Astrocyte (in vitro differentiated cells and primary cell): ENCODE data around the gene ATF6B. TPM values are rescaled to one million over a fixed set of nuclear protein-coding genes. Genes with fewer than 3 reads are reported as not detected.

Experiments used
- DNase-seq: peaks from one replicate; pipeline ENCODE4 v3.0.0-alpha.2; 2010; ENCODE audit warnings: low read depth
- FAIRE-seq: peaks from 2 replicates; lab custom pipeline; 2011; peaks lifted over from hg19 to GRCh38; lab: Jason Lieb, UNC
- H2AFZ ChIP-seq: 2 replicates; pipeline ENCODE4 v1.6.0; 2012; ENCODE audit warnings: low read depth, low read length, inconsistent platforms
- H3K27ac ChIP-seq: 2 replicates; pipeline ENCODE4 v1.5.1; 2011; ENCODE audit warnings: low read depth, low read length, inconsistent platforms
- H3K27me3 ChIP-seq: 2 replicates; pipeline ENCODE4 v1.6.0; 2011; ENCODE audit warnings: low read length, inconsistent platforms; ENCODE audit not compliant: insufficient read depth
- H3K36me3 ChIP-seq: 2 replicates; pipeline ENCODE4 v1.5.1; 2011; ENCODE audit warnings: low read length, inconsistent platforms; ENCODE audit not compliant: insufficient read depth
- H3K4me1 ChIP-seq: 2 replicates; pipeline ENCODE4 v1.5.1; 2011; ENCODE audit warnings: low read length, inconsistent platforms; ENCODE audit not compliant: insufficient read depth
- H3K4me2 ChIP-seq: 2 replicates; pipeline ENCODE4 v1.6.0; 2012; ENCODE audit warnings: low read length, inconsistent platforms
- H3K4me3 ChIP-seq: 2 replicates; pipeline ENCODE4 v1.5.1; 2011; ENCODE audit warnings: low read depth, mild to moderate bottlenecking, low read length, inconsistent platforms; ENCODE audit not compliant: insufficient read depth
- H3K79me2 ChIP-seq: 2 replicates; pipeline ENCODE4 v1.6.0; 2012; ENCODE audit warnings: mild to moderate bottlenecking, low read length, inconsistent platforms; ENCODE audit not compliant: insufficient read depth
- H3K9ac ChIP-seq: 2 replicates; pipeline ENCODE4 v1.6.0; 2012; ENCODE audit warnings: mild to moderate bottlenecking, low read length, inconsistent platforms
- H3K9me3 ChIP-seq: 2 replicates; pipeline ENCODE4 v1.5.1; 2012; ENCODE audit warnings: low read depth, mild to moderate bottlenecking, low read length, inconsistent platforms; ENCODE audit not compliant: insufficient read depth
- H4K20me1 ChIP-seq: 2 replicates; pipeline ENCODE4 v1.6.0; 2012; ENCODE audit warnings: low read length, inconsistent platforms; ENCODE audit not compliant: insufficient read depth
- H3K27ac Mint-ChIP-seq: one replicate; pipeline ENCODE4 v1.8.0; 2021; ENCODE audit warnings: mild to moderate bottlenecking, mixed read lengths; ENCODE audit not compliant: unreplicated experiment
- H3K27me3 Mint-ChIP-seq: one replicate; pipeline ENCODE4 v1.8.0; 2021; ENCODE audit warnings: low read depth, mixed read lengths; ENCODE audit not compliant: unreplicated experiment
- H3K36me3 Mint-ChIP-seq: one replicate; pipeline ENCODE4 v1.8.0; 2021; ENCODE audit warnings: low read depth, mixed read lengths; ENCODE audit not compliant: unreplicated experiment
- H3K4me1 Mint-ChIP-seq: one replicate; pipeline ENCODE4 v1.8.0; 2021; ENCODE audit warnings: low read depth, mixed read lengths; ENCODE audit not compliant: unreplicated experiment
- H3K4me3 Mint-ChIP-seq: one replicate; pipeline ENCODE4 v1.8.0; 2021; ENCODE audit warnings: mild to moderate bottlenecking, moderate library complexity, mixed read lengths; ENCODE audit not compliant: unreplicated experiment
- H3K9me3 Mint-ChIP-seq: one replicate; pipeline ENCODE4 v1.8.0; 2021; ENCODE audit warnings: mild to moderate bottlenecking, mixed read lengths; ENCODE audit not compliant: unreplicated experiment
- EZH2 ChIP-seq: IDR thresholded peaks from 2 replicates; pipeline ENCODE4 v1.6.1; 2012; ENCODE audit warnings: mild to moderate bottlenecking, low read length, inconsistent platforms; ENCODE audit not compliant: insufficient read depth
- total RNA-seq: library from RNA; stranded (reverse); gene quantifications from 2 replicates; pipeline ENCODE4 v1.2.1, GENCODE V29; 2021
- TF ChIP-seq, protein P1 (sequence below): IDR thresholded peaks from 2 replicates; pipeline ENCODE4 v1.5.1; 2011; ENCODE audit warnings: low read depth, mild to moderate bottlenecking, inconsistent platforms, low read length, moderate library complexity; ENCODE audit not compliant: insufficient read depth

ATF6B gene
- total RNA-seq, 1 donor from 2014 or later: 68.7 TPM

DNA sequence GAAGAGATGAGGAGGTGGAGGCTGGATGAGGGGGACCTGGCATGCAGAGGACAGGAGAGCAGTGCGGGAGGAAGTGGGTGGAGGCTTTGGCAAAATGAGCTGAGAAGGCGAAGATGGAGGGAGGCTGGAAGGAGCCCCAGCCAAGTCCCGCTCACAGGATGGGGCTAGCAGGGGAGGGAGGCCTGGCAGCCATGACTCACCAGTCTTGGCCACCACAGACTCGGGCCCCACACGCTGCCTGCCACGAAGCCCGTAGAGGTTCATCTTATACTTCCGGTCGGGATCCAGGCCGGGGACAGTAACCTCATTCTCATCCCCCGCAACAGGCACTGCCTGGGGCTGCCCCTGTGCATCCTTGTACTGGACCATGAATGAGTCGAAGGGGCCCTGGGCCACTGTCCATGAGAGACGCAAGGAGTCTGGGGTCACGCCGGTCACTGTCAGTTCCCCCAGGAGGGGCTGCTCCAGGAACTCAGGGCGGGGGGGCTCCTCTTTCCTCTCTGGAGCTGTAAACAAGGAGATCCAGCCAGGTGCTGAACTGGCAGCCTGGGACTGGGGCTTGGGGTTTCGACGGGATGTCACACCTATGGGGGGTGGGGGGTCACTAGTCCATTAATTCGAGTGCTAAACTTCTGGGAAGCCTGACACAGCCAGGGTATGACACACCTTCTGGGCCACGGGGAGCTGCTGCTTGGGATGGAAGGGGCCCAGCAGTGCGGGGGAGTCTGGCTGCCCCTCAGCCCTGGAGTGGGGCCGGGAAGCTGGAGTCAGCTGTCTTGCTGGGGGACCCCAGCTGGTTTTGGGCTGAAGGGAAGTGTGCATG lies 46.7 kb downstream of the ATF6B start:
- H3K4me1 Mint-ChIP-seq: peaks cover 21% of the 10 kb centered on the region
- Histone ChIP-seq H3K27ac (no peak overlapping the region), H3K79me2 (no peaks in the 10 kb centered on the region), H3K9me3 (no peaks in the 10 kb centered on the region), H3K36me3 (no peaks in the 10 kb centered on the region), H2AFZ (no peak overlapping the region), H3K9ac (no peak overlapping the region), H3K4me1 (peaks cover 35% of the 10 kb centered on the region), H3K27me3 (peaks cover 50% of the 10 kb centered on the region), H4K20me1 (peaks cover 29% of the 10 kb centered on the region), H3K4me2 (peak overlapping the region; percentile 63), H3K4me3 (no peak overlapping the region)
- DNase-seq (peak; percentile 82), FAIRE-seq (no peak)
- peak overlapping the region; percentile 50 for H3K27ac Mint-ChIP-seq
- no peaks in the 10 kb centered on the region for H3K36me3 Mint-ChIP-seq
- peak overlapping the region; percentile 35 for H3K4me3 Mint-ChIP-seq
- peaks cover 5% of the 10 kb centered on the region for H3K9me3 Mint-ChIP-seq
- TF ChIP-seq, protein P1, sequence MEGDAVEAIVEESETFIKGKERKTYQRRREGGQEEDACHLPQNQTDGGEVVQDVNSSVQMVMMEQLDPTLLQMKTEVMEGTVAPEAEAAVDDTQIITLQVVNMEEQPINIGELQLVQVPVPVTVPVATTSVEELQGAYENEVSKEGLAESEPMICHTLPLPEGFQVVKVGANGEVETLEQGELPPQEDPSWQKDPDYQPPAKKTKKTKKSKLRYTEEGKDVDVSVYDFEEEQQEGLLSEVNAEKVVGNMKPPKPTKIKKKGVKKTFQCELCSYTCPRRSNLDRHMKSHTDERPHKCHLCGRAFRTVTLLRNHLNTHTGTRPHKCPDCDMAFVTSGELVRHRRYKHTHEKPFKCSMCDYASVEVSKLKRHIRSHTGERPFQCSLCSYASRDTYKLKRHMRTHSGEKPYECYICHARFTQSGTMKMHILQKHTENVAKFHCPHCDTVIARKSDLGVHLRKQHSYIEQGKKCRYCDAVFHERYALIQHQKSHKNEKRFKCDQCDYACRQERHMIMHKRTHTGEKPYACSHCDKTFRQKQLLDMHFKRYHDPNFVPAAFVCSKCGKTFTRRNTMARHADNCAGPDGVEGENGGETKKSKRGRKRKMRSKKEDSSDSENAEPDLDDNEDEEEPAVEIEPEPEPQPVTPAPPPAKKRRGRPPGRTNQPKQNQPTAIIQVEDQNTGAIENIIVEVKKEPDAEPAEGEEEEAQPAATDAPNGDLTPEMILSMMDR: no peak
- TF ChIP-seq EZH2: no peak
- peaks cover 62% of the 10 kb centered on the region for H3K27me3 Mint-ChIP-seq

GRCh38 chr6:32079566-32080290 lies 48.3 kb downstream of the ATF6B start:
- DNase-seq (no peak), FAIRE-seq (no peak)
- peaks cover 43% of the 10 kb centered on the region for H3K4me1 ChIP-seq
- peaks cover 7% of the 10 kb centered on the region for H3K9me3 Mint-ChIP-seq
- TF ChIP-seq, protein P1: no peak
- no peak for TF ChIP-seq EZH2
- H3K27me3 Mint-ChIP-seq: peaks cover 54% of the 10 kb centered on the region
- H3K4me3 Mint-ChIP-seq: no peak overlapping the region
- no peak overlapping the region for H3K9ac ChIP-seq
- H3K4me1 Mint-ChIP-seq: peaks cover 38% of the 10 kb centered on the region
- no peak overlapping the region for H3K27ac ChIP-seq
- H3K4me3 ChIP-seq: no peak overlapping the region
- H3K79me2 ChIP-seq: no peaks in the 10 kb centered on the region
- H3K27me3 ChIP-seq: peaks cover 36% of the 10 kb centered on the region
- no peak overlapping the region for H3K27ac Mint-ChIP-seq
- no peaks in the 10 kb centered on the region for H3K36me3 Mint-ChIP-seq
- no peaks in the 10 kb centered on the region for H3K36me3 ChIP-seq
- no peak overlapping the region for H3K4me2 ChIP-seq
- H2AFZ ChIP-seq: no peak overlapping the region
- peaks cover 18% of the 10 kb centered on the region for H4K20me1 ChIP-seq
- no peaks in the 10 kb centered on the region for H3K9me3 ChIP-seq
